Measurements from ENCODE around the gene FDX2.
"Not testable (repeated sequence)": the region's sequence is repeated elsewhere in the genome, so short reads cannot be mapped to it uniquely, and the experiment has no call there.

Gene FDX2

DNA sequence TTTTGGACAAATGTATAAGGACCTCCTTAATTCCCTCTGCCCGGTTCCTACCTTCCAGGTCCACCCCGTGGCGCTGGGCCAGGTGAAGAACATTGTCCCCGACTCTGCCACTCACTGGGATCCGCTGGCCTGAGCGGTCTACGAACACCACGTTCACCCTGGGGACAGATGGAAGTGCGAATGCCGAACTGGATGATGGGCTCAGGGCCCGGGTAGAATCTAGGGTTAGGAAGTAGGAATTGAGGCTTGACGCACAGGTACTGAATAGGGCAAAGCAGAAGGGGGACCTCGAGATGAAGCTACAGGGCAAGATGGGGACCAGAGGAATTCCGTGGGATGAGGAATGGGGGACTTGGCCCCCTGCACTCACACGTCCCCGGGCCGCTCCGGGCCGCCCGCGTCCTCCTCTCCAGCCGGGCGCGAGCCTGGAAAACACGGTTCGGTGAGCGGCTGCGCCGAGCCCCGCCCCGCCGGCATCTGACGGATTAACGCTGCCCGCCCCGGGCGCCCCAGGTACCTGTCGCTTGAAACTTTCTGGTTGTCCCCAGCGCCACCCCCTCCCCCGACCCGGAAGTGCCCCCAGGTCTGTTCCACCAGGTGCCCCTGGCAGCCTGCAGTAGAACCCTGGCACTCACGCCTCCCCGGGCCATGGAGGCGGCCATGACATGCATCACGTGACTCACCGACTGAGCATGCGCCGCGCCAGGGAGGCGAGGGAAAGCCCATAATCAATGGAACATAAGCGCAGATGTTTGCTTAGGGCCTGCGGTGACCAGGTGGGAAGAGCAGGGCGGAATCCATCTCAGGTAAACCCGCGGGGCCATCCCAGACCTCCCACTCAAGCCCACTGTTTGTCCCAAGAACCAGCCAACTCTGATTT, at the start of gene FDX2:
FDX2 (minus strand) TSS at position 681 of the 880 bp plus-strand sequence; CDS start at position 662, 19 bp downstream.
- peak; percentile 93 for DNase-seq

- DNase-seq: no peak
Observed at GRCh38 chr19:10365518-10365917, 49.7 kb upstream of the FDX2 start.

GRCh38 chr19:10364644-10365043, 48.8 kb upstream of the FDX2 start:
- no peak for DNase-seq

DNA sequence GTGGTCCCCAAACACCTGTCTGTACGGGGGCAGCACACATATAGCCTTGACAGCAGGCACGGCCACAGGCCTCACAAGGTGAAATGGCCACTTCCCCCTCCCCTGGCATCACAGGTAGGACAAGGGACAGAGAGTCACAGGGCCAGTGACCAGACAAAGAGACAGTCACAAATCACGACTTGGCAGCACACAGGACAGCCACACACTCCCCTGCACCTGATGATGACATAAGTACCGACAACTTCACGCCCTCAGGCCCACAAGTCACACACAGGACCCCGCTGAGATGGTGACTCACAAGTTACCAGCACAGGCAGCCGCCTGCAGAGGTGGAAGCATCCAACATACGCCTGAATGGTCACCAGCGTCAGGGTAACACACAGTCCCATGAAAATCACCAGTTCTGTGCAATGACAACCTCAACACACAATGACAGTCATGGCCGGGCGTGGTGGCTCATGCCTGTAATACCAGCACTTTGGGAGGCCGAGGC, 48.0 kb upstream of the FDX2 start:
- no peak for DNase-seq

- DNase-seq: no peak
Observed at GRCh38 chr19:10362259-10362658, 46.4 kb upstream of the FDX2 start.

DNA sequence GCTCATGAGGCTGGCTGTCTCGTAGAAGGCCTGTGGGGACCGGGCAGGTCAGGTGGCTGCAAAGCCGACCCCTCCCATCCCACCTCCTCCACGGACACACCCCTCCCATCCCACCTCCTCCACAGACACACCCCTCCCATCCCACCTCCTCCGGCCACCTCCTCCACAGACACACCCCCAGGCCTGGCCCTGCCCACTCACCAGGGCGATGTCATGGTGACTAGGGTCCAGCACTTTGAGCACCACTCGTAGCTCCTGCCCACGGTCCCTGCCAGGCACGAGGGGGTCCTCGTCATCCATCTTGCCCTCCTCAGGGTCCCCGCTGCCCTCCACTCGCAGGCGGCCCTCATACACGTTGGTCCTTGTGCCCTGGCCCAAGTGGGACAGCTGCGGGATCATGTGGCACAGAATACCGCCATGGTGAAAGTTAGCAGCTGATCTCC, 45.8 kb upstream of the FDX2 start:
- DNase-seq: no peak

- no peak for DNase-seq
Observed at GRCh38 chr19:10356431-10356830, 40.6 kb upstream of the FDX2 start.

DNA sequence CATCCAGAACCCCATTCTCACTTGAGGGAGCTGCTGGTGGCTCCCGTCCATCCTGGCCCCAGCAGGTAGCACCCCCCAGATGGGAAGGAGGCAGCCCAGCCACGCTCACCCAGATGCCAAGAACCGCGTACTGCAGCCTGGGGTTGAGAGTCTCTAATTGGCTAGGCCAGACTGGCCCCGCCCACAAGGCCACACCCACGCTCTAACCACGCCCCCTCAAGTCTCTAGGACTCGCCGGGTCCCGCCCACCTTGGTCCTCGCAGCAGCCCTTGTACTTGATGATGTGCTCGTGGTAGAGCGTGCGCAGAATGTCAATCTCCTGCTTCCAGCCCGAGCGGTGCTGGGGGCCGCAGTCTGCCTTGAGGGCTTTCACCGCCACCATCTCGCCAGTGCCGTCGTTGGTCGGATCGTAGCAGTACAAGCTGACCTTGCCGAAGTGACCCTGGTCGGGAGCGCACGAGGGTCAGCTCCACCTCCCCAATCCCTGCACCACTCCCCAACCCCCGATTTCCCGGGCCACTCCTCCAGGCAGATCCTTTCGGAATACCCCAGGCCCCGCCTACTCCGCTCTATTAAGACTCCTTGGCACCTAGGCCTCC, 38.1 kb upstream of the FDX2 start:
- no peak for DNase-seq

- no peak for DNase-seq
Observed at GRCh38 chr19:10352764-10353671, 37.2 kb upstream of the FDX2 start.

DNA sequence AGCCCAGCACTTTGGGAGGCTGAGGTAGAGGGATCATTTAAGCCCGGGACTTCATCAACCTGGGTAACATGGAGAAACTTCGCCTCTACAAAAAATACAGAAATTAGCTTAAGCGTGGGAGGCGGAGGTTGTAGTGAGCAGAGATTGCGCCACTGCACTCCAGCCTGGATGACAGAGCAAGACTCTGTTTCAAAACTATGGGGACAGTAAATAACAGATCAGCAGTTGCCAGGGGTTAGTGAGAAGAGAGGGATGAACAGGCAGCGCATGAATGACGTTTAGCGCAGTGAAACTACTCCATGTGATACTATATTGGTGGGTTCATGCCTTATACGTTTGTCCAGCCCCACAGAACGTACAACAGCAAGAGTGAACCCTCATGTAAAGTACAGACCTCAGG, 30.7 kb upstream of the FDX2 start:
- no peak for DNase-seq

DNA sequence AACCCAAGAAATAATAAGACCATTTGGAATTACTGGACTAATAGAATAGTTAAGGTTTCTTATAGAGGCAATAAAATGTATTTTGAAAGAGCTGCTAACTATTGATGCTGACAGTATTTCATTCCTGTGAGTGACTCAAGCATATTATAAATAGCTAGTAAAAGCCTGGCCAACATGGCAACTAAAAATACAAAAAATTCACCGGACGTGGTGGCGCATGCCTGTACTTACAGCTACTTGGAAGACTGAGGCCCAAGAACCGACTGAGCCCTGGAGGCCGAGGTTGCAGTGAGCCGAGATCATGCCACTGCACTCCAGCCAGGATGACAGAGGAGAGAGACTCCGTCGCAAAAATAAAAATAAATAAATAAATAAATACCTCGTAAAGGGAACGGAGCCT, 29.0 kb upstream of the FDX2 start:
- DNase-seq: no peak

GRCh38 chr19:10343495-10343894, 27.7 kb upstream of the FDX2 start:
- no peak for DNase-seq

DNA sequence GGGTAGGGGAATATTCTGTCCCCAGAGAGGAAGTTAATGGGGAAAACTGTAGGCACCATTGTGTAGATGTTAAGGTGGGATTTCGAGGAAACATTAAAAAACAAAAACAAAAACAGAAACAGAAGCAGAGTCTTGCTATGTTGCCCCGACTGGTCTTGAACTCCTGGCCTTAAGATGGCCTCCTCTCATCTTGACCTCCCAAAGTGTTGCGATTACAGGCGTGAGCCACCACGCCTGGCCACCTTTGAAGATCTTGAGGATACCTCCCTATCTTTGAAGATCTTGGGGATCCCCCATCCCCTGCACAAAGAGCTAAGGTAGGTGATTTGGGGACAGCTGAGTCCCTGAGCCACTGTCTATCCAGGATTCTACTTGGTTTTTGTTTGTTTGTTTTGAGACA, 24.2 kb upstream of the FDX2 start:
- no peak for DNase-seq

DNA sequence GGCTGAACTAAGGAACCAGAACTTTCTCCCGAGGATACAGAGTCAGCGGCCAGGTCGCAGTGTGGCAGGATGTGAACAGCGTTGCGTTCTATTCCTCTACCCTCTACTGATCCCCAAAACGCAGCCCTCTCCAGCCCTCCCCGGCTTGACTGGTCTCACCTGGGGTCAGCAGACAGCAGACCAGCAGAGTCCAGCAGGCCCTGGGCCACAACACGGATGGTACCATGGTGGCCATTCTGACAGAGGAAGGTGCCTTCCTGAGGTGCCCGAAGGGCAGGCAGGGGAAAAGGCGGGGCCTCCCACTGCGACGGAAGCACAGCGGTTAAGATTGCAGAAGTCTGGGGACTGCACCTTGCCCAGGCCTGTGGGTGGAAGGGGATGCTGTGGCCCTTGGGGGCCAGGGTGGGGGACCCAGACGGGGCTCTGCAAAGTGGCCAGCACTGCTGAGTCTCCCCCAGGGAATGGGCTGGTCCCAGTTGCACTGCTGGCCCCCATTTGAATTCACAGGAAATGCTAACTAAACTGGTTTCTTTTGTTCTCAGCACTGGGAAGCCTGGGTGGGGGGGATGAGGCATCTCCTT, 23.7 kb upstream of the FDX2 start, which contains the start of gene ICAM3:
ICAM3 (minus strand) TSS at position 245 of the 581 bp plus-strand sequence; CDS start at position 235, 10 bp downstream.
- DNase-seq: no peak

DNA sequence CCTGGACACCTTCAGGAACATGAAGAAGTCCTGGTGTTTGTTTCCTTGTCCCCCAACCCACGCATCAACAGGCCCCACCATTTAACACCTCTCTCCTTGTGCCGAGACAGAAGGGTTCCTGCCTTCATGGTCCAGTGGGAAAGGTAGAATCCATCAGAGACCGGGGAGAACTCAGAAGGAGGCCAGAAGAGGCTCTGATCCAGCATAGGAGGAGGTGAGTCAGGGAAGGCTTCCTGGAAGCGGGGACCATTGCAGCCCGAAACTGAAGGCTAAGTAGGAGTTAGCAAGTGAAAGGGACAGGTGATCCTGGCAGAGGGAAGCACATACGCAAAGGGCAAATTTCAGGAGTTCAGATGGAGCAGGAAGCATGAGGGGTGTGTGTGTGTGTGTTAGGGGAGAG, 23.1 kb upstream of the FDX2 start:
- DNase-seq: no peak

DNA sequence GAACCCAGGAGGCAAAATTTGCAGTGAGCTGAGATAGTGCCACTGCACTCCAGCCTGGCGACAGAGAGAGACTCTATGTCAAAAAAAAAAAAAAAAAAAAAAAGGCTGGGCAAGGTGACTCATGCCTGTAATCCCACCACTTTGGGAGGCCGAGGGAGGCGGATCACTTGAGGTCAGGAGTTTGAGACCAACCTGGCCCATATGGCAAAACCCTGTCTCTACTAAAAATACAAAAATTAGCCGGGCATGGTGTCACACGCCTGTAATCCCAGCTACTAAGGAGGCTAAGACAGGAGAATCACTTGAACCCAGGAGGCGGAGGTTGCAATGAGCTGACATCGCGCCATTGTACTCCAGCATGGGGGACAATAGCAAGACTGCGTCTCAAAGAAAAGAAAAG, 20.9 kb upstream of the FDX2 start:
- not testable (repeated sequence) for DNase-seq

DNA sequence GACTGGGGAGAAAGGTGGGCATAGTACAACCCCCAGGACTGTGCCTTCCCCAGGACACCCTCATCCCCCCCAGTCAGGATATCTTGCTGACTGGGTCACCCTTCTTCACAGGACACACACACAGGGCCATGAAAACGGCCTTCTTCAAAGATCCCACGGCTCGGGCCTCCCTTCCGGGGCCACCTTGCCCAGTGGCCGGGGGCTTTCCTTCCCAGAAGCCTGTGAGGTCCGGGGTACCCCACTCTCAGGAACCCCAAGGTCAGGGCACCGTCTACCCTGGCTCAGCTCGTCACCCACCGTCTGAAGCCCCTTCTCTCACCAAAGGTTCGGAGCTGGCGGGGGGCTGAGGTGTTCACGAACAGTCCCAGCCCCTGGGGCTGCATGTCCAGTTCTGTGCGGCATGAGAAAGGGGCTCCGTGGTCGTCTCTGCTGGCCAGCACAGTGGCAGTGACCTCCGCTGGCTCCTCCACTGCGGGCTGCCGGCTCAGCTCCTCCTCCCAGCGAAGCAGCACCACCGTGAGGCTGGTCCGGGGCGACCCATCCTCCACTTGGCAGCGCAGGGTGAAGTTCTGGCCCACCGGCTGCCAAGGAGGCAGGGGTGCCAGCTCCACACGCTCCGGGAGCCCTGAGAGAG, 19.7 kb upstream of the FDX2 start:
- DNase-seq: no peak

GRCh38 chr19:10334588-10335351, 19.0 kb upstream of the FDX2 start:
- DNase-seq: peak; percentile 49

DNA sequence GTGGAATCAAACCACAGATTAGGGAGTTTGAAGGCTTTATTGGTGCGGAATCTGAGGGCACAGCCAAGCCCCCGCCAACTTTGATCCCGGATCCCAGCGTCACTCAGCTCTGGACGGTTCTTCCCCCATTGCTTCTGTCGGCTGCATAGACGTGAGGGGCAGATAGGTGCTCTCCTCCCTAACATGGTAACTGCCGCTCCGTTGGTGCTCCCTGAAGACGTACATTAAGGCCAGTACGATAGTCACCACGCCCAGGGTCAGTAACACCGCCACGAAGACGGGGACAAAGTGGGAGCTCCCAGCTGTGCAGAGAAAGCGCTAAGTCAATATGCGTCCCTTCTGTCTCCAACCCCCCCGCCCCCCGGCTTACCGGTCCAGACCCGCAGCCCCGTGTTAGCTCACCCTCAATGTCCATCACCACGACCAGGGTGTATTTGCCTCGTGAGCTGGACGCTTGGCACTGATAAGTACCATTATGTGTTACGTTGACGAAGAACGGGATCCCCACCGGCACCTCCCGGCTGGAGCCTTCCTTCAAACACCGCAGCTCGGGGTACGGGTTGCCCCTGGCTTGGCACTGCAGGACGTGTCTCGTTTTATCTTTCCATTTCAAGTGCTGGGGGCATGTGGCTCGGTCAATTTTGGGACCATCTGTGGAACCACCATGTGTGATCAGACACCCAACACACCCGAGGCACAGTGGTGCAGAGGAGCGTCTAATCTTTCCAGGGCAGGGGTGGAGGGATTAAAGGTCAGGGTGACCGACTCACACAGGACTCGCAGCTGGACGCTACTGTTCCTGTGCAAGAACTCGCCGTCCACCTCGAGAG, 18.2 kb upstream of the FDX2 start:
- no peak for DNase-seq
